PC-3 (cell line): ENCODE data around the gene USH1G.
"Not testable (repeated sequence)": the region's sequence is repeated elsewhere in the genome, so short reads cannot be mapped to it uniquely, and the experiment has no call there.

Source experiments
- EZH2 ChIP-seq: fragments of 300-600 bp; sonication (generic); IDR thresholded peaks from one replicate; pipeline ENCODE4 v1.6.1; 2017; ENCODE audit warnings: antibody characterized with exemption, mild to moderate bottlenecking, low read length; ENCODE audit not compliant: unreplicated experiment
- EZH2phosphoT487 ChIP-seq: fragments of 300-600 bp; sonication (generic); IDR thresholded peaks from 2 replicates; pipeline ENCODE4 v1.6.1; 2018; ENCODE audit warnings: mild to moderate bottlenecking, antibody characterized with exemption, low read length, borderline replicate concordance
- TF ChIP-seq, protein P1 (sequence below): fragments of 300-600 bp; sonication (generic); conservative IDR thresholded peaks from 2 replicates; pipeline ENCODE4 v1.5.1; 2017; ENCODE audit warnings: antibody characterized with exemption, low read depth, mild to moderate bottlenecking, low read length

DNA sequence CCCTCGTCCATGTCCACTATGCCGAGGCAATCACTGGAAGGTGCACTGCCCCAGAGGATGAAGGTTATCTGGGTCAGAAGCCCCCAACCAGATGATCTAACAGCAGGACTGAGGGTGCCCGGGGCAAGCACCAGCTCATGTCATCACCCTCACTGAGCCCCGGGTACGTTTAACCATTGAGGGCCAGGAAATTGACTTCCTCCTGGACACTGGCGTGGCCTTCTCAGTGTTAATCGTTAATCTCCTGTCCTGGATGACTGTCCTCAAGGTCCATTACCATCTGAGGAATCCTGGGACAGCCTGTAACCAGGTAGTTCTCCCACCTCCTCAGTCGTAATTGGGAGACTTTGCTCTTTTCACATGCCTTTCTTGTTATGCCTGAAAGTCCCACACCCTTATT is 11.6 kb downstream of the USH1G start:
- TF ChIP-seq, protein P1, sequence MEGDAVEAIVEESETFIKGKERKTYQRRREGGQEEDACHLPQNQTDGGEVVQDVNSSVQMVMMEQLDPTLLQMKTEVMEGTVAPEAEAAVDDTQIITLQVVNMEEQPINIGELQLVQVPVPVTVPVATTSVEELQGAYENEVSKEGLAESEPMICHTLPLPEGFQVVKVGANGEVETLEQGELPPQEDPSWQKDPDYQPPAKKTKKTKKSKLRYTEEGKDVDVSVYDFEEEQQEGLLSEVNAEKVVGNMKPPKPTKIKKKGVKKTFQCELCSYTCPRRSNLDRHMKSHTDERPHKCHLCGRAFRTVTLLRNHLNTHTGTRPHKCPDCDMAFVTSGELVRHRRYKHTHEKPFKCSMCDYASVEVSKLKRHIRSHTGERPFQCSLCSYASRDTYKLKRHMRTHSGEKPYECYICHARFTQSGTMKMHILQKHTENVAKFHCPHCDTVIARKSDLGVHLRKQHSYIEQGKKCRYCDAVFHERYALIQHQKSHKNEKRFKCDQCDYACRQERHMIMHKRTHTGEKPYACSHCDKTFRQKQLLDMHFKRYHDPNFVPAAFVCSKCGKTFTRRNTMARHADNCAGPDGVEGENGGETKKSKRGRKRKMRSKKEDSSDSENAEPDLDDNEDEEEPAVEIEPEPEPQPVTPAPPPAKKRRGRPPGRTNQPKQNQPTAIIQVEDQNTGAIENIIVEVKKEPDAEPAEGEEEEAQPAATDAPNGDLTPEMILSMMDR, result not testable (repeated sequence)
- not testable (repeated sequence) for TF ChIP-seq EZH2, EZH2phosphoT487
